ENCODE results near the gene UBE2D1. TPM values are rescaled to one million over a fixed set of nuclear protein-coding genes. Genes with fewer than 3 reads are reported as not detected.
"Not testable (repeated sequence)": the region's sequence is repeated elsewhere in the genome, so short reads cannot be mapped to it uniquely, and the experiment has no call there.

Gene UBE2D1
- total RNA-seq, 5 donors from 2014 or later (not counting 1 experiment from before 2014, with no cell fraction given), result 9.4 to 12.2 (median 10.5) TPM

DNA sequence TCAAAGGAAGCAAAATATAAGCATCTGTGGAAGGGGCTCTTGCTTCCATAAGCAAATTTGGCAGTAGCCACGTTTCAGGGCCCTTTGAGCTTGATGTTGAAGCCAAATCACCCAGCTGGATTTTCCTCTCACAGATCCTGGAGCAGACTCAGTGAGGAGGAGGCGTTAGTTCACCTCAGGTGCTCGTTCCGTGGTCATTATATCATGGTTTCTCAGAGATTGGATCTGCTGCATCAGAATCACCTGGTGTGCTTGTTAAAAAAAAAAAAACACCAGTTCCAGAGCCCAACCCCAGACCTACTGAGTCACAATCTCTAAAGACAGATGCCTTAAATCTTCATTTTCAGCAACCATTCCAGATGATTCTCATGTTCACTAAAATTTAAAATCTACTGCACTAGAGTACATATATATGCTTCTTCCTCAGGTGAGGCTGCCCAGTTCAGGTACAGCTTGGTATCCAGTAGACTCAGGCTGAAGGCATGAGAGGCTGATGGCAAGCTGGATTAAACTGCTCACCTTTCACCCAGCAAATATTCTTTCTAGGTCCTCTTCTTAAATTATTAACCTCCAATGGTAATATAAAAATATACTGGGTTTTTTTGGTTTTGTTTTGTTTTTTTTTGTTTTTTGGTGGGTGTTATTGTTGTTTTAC is 75.3 kb downstream of the UBE2D1 start:
- peaks cover 0 to 5% (median 0%) of the 10 kb centered on the region in 3 donors for H3K9me3 Mint-ChIP-seq
- no peaks in the 10 kb centered on the region for H3K9me3 ChIP-seq
- no peaks in the 10 kb centered on the region for H3K4me1 ChIP-seq (ENCODE audit: control insufficient read depth in 1 of 2, extremely low read depth in 1 of 2, insufficient read depth in 2 of 2, low read length in 2 of 2)
- no peak for ATAC-seq (replicated peaks in 1 of 4)
- no peak overlapping the region for H3K27ac ChIP-seq (ENCODE audit: low read length)
- ChIA-PET CTCF (no interaction called here), POLR2A (no interaction called here)
- H3K36me3 Mint-ChIP-seq, result no peaks in the 10 kb centered on the region
- no peaks in the 10 kb centered on the region for H3K27me3 ChIP-seq (replicated peaks in 1 of 2; ENCODE audit: control insufficient read depth in 2 of 2, extremely low read depth in 1 of 2, insufficient read depth in 2 of 2, low read length in 1 of 2)
- no peak for DNase-seq
- 70% methylated on average over 2 of the region's 4 CpGs for WGBS (ENCODE audit: insufficient coverage)
- no peaks in the 10 kb centered on the region for H3K4me1 Mint-ChIP-seq
- no peaks in the 10 kb centered on the region for H3K36me3 ChIP-seq (ENCODE audit: control insufficient read depth in 2 of 2, extremely low read depth in 1 of 2, insufficient read depth in 1 of 2, low read length in 1 of 2)
- no peak overlapping the region for H3K4me3 ChIP-seq (ENCODE audit: control insufficient read depth in 1 of 2, extremely low read depth in 1 of 2, low read length in 1 of 2)
- H3K27ac Mint-ChIP-seq, result no peak overlapping the region
- H3K4me3 Mint-ChIP-seq, result no peak overlapping the region
- H3K27me3 Mint-ChIP-seq, result peaks cover 5 to 7% of the 10 kb centered on the region in 2 donors

DNA sequence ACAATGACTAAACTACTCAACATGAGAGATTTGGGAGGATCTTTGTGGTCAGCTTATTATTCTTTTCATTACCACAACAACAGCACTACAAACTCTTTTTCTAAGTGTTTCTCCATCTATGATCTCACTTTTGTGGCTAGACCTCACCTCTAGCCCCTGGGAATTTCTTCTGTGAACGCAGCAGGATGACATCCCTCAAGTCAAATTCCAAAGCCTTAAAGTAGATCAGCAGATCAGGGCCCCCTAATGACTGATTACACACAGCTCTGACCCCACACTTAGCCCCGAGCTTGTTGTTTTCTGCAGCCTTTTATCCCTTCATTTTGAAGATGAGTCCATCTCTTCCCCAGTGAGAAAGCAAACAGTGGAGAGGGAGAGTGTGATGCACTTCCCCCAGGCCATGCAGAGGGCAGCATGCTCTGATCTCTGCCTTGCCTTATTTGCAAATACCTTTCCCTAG is 77.7 kb downstream of the UBE2D1 start:
- POLR2A ChIA-PET, result no interaction called here
- Mint-ChIP-seq H3K4me3 (no peak overlapping the region), H3K27me3 (peaks cover 9 to 13% of the 10 kb centered on the region in 2 donors), H3K36me3 (no peaks in the 10 kb centered on the region), H3K27ac (no peak overlapping the region), H3K4me1 (no peaks in the 10 kb centered on the region), H3K9me3 (peaks cover 0 to 5% (median 0%) of the 10 kb centered on the region in 3 donors)
- CTCF ChIA-PET, result interaction anchor here in 1 of 2 donors (0.7 kb wide), 1 partner anchor 222 kb away, joined by 3 read pairs; no protein-coding TSS in a partner anchor
- Histone ChIP-seq H3K27ac (ENCODE audit: low read length) (no peak overlapping the region), H3K4me1 (ENCODE audit: control insufficient read depth in 1 of 2, extremely low read depth in 1 of 2, insufficient read depth in 2 of 2, low read length in 2 of 2) (no peaks in the 10 kb centered on the region), H3K4me3 (ENCODE audit: control insufficient read depth in 1 of 2, extremely low read depth in 1 of 2, low read length in 1 of 2) (no peak overlapping the region), H3K36me3 (ENCODE audit: control insufficient read depth in 2 of 2, extremely low read depth in 1 of 2, insufficient read depth in 1 of 2, low read length in 1 of 2) (no peaks in the 10 kb centered on the region), H3K9me3 (no peaks in the 10 kb centered on the region), H3K27me3 (replicated peaks in 1 of 2; ENCODE audit: control insufficient read depth in 2 of 2, extremely low read depth in 1 of 2, insufficient read depth in 2 of 2, low read length in 1 of 2) (no peaks in the 10 kb centered on the region)
- WGBS (ENCODE audit: insufficient coverage), result 40% methylated on average over 1 of the region's 2 CpGs
- DNase-seq, result no peak
- ATAC-seq (replicated peaks in 1 of 4), result no peak

DNA sequence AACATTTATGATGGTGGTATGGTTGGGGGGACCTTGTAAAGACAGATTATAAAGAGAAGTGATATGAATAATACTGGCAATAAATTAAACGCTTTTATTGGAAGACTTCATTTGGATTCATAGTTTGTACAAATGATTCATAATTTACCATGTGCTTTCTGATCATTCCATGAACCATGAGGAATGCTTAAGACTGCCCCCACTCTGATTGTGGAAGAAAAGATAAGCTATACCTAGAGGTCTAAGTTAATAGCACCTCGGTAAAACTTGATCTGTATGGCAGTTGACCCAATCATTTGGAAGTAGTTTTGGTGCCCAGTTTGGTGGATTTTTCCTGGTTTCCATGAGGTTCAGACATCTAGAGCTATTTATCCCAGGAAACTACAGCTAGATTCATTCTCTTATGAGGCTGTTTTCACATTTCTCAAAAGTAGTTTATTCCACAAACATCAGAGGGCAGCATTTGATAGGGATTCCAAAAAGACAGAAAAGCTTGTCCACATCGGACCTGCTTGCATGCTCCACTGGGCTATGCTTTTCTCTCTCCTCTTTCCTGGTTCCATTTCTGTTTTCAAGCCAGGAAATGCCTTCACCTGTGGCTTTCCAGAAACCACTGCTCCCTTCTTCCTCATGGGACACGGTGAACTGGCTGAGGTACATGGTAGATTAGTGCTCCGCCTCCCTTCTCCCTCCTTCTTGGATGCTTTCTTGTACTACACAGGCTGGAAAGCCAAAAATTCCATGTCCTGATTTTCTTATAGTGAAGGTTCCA is 79.7 kb downstream of the UBE2D1 start:
- Mint-ChIP-seq H3K27ac (no peak overlapping the region), H3K27me3 (peaks cover 9 to 13% of the 10 kb centered on the region in 2 donors), H3K36me3 (no peaks in the 10 kb centered on the region), H3K4me1 (no peaks in the 10 kb centered on the region), H3K9me3 (peaks cover 0 to 5% (median 0%) of the 10 kb centered on the region in 3 donors), H3K4me3 (no peak overlapping the region)
- H3K36me3 ChIP-seq (ENCODE audit: control insufficient read depth in 2 of 2, extremely low read depth in 1 of 2, insufficient read depth in 1 of 2, low read length in 1 of 2), result no peaks in the 10 kb centered on the region
- ATAC-seq (replicated peaks in 1 of 4) (no peak), DNase-seq (no peak)
- no peak overlapping the region for H3K4me3 ChIP-seq (ENCODE audit: control insufficient read depth in 1 of 2, extremely low read depth in 1 of 2, low read length in 1 of 2)
- POLR2A ChIA-PET, result no interaction called here
- no peak overlapping the region for H3K27ac ChIP-seq (ENCODE audit: low read length)
- 0% methylated on average over 1 of the region's 5 CpGs for WGBS (ENCODE audit: insufficient coverage)
- H3K9me3 ChIP-seq, result no peaks in the 10 kb centered on the region
- no peaks in the 10 kb centered on the region for H3K27me3 ChIP-seq (replicated peaks in 1 of 2; ENCODE audit: control insufficient read depth in 2 of 2, extremely low read depth in 1 of 2, insufficient read depth in 2 of 2, low read length in 1 of 2)
- CTCF ChIA-PET, result interaction anchor here in 1 of 2 donors (0.5 kb wide), 2 partner anchors 49 to 140 kb away, joined by 6 to 8 read pairs; no protein-coding TSS in a partner anchor
- no peaks in the 10 kb centered on the region for H3K4me1 ChIP-seq (ENCODE audit: control insufficient read depth in 1 of 2, extremely low read depth in 1 of 2, insufficient read depth in 2 of 2, low read length in 2 of 2)

DNA sequence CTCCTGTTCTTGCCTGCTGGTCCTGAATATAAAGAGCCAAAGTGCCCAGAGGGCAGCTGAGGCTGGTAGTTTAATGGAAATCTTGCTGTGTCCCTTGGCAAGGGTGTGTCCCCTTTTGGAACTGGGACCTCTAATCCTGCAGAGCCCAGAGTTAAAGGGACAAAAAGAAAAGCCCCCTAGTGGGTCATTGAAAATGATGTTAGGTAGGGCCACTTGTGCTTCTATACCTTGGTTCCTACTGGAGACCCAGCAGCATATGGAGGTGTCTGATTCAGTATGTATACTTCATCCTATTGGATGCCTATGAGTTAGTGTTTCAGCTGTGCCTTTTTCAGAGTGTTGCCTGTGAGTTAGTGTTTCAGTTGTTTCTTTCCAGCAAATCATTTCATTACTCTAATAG is 81.0 kb downstream of the UBE2D1 start:
- Mint-ChIP-seq H3K27ac (no peak overlapping the region), H3K4me1 (no peaks in the 10 kb centered on the region), H3K27me3 (peaks cover 13% of the 10 kb centered on the region in 2 donors), H3K4me3 (no peak overlapping the region), H3K36me3 (no peaks in the 10 kb centered on the region), H3K9me3 (peaks cover 0 to 5% (median 0%) of the 10 kb centered on the region in 3 donors)
- DNase-seq (no peak), ATAC-seq (replicated peaks in 1 of 4) (no peak)
- no peak overlapping the region for H3K27ac ChIP-seq (ENCODE audit: low read length)
- H3K27me3 ChIP-seq (replicated peaks in 1 of 2; ENCODE audit: control insufficient read depth in 2 of 2, extremely low read depth in 1 of 2, insufficient read depth in 2 of 2, low read length in 1 of 2), result no peaks in the 10 kb centered on the region
- POLR2A ChIA-PET, result interaction anchor here in 1 of 2 donors (0.6 kb wide), 1 partner anchor 10 kb away, joined by 3 read pairs; no protein-coding TSS in a partner anchor
- no peaks in the 10 kb centered on the region for H3K36me3 ChIP-seq (ENCODE audit: control insufficient read depth in 2 of 2, extremely low read depth in 1 of 2, insufficient read depth in 1 of 2, low read length in 1 of 2)
- H3K9me3 ChIP-seq, result no peaks in the 10 kb centered on the region
- CTCF ChIA-PET, result no interaction called here
- H3K4me3 ChIP-seq (ENCODE audit: control insufficient read depth in 1 of 2, extremely low read depth in 1 of 2, low read length in 1 of 2), result no peak overlapping the region
- no peaks in the 10 kb centered on the region for H3K4me1 ChIP-seq (ENCODE audit: control insufficient read depth in 1 of 2, extremely low read depth in 1 of 2, insufficient read depth in 2 of 2, low read length in 2 of 2)

DNA sequence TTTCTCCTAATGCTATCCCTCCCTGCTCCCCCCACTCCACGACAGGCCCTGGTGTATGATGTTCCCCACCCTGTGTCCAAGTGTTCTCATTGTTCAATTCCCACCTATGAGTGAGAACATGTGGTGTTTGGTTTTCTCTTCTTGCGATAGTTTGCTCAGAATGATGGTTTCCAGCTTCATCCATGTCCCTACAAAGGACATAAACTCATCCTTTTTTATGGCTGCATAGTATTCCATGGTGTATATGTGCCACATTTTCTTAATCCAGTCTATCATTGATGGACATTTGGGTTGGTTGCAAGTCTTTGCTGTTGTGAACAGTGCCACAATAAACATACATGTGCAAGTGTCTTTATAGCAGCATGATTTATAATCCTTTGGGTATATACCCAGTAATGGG is 83.1 kb downstream of the UBE2D1 start:
- no CpG with 5 or more reads among the region's 2 CpGs for WGBS (ENCODE audit: insufficient coverage)
- ATAC-seq (replicated peaks in 1 of 4); CTCF ChIA-PET: not testable (repeated sequence)

More for the DNA sequence above, 83.1 kb downstream of the UBE2D1 start:
- H3K27ac ChIP-seq (ENCODE audit: low read length); H3K4me3 Mint-ChIP-seq; DNase-seq; H3K9me3 Mint-ChIP-seq; H3K27ac Mint-ChIP-seq; H3K9me3 ChIP-seq; H3K4me1 ChIP-seq (ENCODE audit: control insufficient read depth in 1 of 2, extremely low read depth in 1 of 2, insufficient read depth in 2 of 2, low read length in 2 of 2); H3K4me1 Mint-ChIP-seq; H3K4me3 ChIP-seq (ENCODE audit: control insufficient read depth in 1 of 2, extremely low read depth in 1 of 2, low read length in 1 of 2); H3K36me3 ChIP-seq (ENCODE audit: control insufficient read depth in 2 of 2, extremely low read depth in 1 of 2, insufficient read depth in 1 of 2, low read length in 1 of 2); H3K27me3 ChIP-seq (replicated peaks in 1 of 2; ENCODE audit: control insufficient read depth in 2 of 2, extremely low read depth in 1 of 2, insufficient read depth in 2 of 2, low read length in 1 of 2); H3K36me3 Mint-ChIP-seq; POLR2A ChIA-PET: not testable (repeated sequence)
- peaks cover 19 to 26% of the 10 kb centered on the region in 2 donors for H3K27me3 Mint-ChIP-seq
